GM19438 (cell line): ENCODE data around the gene P4HA2.
"Not testable (repeated sequence)": the region's sequence is repeated elsewhere in the genome, so short reads cannot be mapped to it uniquely, and the experiment has no call there.

Source experiments
- ATAC-seq: cut with Tn5 transposase; IDR thresholded peaks from one replicate; pipeline ENCODE4 v1.9.1; 2021; ENCODE audit warnings: low read depth; ENCODE audit not compliant: unreplicated experiment

Gene P4HA2

DNA sequence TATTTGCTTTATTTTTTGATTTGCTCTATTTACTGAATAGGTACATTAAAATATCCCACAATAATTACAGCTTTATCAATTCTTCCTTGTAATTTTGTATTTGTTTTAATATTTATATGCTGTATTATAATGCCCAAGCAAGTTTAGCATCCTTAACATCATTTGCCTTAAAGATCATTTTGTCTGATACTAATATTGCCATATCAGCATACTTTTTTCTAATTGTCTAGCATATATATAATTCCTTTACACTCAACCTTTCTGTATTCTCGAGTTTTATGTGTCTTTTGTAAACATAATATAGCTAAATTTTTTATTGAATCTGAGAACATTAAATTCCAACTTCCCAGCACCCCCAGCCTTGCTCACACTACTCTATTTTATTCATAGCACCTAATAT, 64.7 kb downstream of the P4HA2 start:
- ATAC-seq, result no peak

DNA sequence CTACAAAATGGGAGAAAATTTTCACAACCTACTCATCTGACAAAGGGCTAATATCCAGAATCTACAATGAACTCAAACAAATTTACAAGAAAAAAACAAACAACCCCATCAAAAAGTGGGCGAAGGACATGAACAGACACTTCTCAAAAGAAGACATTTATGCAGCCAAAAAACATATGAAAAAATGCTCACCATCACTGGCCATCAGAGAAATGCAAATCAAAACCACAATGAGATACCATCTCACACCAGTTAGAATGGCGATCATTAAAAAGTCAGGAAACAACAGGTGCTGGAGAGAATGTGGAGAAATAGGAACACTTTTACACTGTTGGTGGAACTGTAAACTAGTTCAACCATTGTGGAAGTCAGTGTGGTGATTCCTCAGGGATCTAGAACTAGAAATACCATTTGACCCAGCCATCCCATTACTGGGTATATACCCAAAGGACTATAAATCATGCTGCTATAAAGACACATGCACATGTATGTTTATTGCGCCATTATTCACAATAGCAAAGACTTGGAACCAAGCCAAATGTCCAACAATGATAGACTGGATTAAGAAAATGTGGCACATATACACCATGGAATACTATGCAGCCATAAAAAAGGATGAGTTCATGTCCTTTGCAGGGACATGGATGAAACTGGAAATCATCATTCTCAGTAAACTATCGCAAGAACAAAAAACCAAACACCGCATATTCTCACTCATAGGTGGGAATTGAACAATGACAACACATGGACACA, 65.9 kb downstream of the P4HA2 start:
- ATAC-seq, result not testable (repeated sequence)

DNA sequence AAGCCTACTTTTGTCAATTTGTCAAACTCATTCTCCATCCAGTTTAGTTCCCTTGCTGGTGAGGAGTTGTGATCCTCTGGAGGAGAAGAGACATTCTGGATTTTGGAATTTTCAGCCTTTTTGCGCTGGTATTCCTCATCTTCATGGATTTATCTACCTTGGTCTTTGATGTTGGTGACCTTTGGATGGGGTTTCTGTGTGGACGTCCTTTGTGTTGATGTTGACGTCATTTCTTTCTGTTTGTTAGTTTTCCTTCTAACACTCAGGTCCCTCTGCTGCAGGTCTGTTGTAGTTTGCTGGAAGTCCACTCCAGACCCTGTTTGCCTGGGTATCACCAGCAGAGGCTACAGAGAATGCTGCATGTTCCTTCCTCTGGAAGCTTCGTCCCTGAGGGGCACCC, 71.2 kb downstream of the P4HA2 start:
- no peak for ATAC-seq

DNA sequence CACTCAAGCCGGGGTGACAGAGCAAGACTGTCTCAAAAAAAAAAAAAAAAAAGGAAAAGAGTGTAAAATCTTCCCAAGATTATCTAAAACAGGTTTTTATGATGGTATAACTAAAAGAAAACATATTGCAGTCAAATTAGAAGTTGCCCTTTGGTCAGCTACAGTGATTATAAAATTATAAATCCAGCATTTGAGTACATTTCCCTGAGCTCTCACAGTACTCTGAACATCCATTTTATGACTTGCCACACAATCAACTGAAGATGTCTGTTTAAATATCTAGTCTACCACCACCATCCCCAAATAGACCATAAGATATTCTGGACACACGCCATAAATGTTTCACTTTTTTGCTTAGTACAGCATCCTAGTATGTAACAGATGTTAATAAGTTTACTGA, 77.1 kb downstream of the P4HA2 start:
- ATAC-seq, result no peak

DNA sequence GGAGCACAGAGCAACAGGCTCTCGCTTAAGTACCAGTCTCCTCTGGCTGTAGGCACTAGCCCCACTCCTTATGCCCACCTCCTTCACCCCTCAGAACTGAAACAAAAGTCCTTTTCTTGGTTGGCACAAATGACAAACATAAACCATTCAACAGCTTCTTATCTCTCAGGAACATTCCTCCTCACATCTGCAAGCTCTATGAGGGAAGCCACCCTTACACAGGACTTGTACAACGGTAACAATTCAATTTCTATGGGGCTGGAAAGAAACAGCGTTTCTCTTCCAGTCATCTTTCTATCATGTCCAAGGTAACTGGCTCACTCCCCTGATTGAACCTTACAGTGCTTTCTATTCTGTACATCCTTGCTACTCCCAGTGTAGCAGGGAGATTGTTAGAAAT, 80.0 kb downstream of the P4HA2 start:
- ATAC-seq, result no peak

- not testable (repeated sequence) for ATAC-seq
Measured at GRCh38 chr5:132145326-132145725, 82.3 kb downstream of the P4HA2 start.

GRCh38 chr5:132143148-132143547, 84.5 kb downstream of the P4HA2 start:
- no peak for ATAC-seq

DNA sequence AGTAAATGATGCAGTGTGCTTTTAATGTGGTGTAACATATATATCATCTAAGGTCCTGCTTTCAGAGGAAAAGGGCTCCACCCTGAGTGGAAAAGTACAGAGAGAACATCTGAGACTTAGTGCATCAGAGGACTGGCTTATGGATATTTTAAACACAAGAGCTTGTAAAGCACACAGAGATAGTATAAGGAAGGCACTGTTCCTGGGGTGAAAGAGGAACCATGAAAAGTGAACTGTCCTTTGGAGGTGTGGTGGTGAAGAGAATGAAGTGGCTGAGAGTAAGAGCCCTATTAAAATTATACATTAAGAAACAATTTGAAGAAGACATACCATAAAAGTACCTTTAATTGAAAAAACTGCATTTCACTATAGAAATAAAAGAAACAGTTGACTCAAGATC, 85.2 kb downstream of the P4HA2 start:
- ATAC-seq, result no peak
